ENCODE measurements around the gene SLC25A22.

SLC25A22 gene

DNA sequence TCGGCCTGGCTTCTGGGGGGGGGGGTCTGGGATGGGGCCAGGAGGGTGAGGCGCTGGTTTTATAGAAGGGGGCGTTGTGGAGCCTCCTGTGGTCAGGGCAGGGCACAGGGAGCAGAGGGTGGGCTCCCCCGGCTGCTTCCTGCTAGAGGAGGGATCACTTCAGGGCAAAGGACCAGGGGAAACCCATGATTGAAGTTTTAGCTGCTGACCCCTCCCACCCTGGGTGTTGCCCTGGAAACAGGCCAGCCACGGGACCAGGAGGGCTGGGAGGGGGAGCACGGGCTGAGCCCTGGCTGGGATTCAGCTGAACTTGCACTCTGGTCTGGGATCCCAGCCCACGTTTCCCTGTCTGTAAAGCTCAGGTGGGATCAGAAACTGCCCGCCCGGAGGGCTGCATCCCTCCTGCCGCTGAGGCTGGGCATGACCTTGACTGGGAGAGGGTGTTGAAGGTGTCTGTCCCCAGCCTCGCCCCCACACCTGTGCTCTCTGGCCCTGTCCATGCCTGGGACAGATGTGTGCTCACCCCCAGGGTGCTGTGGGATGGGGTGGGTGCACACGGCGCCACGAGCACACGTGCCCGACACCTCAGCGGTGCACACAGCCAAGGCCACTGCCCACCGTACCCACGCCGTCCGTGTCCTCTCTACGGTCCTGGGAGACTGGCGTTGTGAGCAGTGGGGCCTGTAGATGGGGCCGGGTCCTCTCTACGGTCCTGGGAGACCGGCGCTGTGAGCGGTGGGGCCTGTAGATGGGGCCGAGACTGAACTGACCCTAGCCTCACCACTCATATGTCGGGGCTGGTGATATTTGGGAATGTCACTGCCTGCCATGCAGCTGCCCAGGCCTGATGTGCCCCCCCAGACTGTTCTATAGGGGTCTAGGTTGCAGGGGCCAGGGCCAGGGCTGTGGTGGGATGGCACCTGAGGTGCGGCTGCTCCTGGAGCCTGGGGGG is 46.9 kb upstream of the SLC25A22 start:
- intact Hi-C loops (cut with DNase I; ENCODE audit: low total_unique reads), result loop anchor here (5.0 kb wide), 1 partner anchor 38 kb away; the partner anchor contains the start of genes PIDD1 and RPLP2

DNA sequence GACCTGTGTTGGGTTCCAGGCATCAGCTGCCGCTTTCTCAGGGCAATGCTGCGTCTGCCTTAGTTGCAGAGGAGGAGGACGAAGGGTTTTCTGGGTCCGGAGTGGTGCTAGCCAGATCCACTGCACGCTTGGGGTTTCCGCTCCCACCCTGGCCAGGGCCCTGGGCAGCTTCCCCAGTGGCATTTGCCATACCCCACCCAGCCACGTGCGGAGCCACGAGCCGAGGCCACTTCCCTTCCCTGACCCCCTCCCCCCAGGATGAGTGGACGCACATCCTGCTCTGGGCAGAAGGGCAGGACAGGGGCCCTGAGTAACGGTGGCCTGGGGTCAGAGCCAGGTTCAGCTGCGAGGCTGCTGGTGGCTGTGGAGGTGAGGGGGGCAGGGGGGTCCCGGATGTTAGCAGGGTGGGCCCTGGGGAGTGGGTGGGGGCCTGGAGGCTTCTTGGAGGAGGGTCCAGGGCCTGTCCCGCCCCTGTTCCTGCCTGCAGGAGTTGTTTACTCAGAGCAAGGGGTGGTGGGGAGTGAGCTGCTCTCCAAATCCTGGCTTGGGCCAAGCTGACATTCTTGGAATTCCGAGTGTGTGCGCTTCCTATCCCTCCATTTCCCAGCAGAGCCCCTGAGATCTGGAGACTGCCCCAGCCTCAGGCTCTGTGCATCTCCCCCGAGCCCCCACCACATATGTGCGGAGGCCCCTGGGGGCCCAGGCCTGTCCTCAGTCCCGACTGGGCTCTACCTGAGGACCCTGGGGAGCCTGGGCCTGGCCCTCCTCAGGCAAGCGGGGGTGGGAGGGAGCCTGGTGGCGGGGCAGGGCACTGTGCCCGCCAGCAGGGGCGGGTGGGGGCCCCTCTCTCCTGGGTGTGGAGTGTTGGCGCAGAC is 46.0 kb upstream of the SLC25A22 start:
- peaks cover 4 to 82% (median 67%) of the 10 kb centered on the region in 4 donors for H3K4me1 ChIP-seq
- intact Hi-C loops (cut with DNase I; ENCODE audit: low total_unique reads), result loop anchor here (5.0 kb wide), 1 partner anchor 37 kb away; the partner anchor contains the start of genes PIDD1 and RPLP2
- DNase-seq, result peak; percentile 98

More for the DNA sequence above, 46.9 kb upstream of the SLC25A22 start:
- peak overlapping the region; percentile 88 to 95 for H3K27ac ChIP-seq
- peaks cover 0 to 25% of the 10 kb centered on the region in 2 donors for H3K27me3 ChIP-seq
- TF ChIP-seq, protein P1, sequence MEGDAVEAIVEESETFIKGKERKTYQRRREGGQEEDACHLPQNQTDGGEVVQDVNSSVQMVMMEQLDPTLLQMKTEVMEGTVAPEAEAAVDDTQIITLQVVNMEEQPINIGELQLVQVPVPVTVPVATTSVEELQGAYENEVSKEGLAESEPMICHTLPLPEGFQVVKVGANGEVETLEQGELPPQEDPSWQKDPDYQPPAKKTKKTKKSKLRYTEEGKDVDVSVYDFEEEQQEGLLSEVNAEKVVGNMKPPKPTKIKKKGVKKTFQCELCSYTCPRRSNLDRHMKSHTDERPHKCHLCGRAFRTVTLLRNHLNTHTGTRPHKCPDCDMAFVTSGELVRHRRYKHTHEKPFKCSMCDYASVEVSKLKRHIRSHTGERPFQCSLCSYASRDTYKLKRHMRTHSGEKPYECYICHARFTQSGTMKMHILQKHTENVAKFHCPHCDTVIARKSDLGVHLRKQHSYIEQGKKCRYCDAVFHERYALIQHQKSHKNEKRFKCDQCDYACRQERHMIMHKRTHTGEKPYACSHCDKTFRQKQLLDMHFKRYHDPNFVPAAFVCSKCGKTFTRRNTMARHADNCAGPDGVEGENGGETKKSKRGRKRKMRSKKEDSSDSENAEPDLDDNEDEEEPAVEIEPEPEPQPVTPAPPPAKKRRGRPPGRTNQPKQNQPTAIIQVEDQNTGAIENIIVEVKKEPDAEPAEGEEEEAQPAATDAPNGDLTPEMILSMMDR (IDR thresholded peaks at IDR 0.05), result peak in 1 of 2 experiments; percentile 5
- H3K9me3 ChIP-seq, result no peaks in the 10 kb centered on the region
- H3K4me3 ChIP-seq, result peak overlapping the region; percentile 98
- peak; percentile 96 to 97 for DNase-seq
- peaks cover under 1 to 10% (median 9%) of the 10 kb centered on the region in 3 donors for H3K36me3 ChIP-seq
- H3K4me1 ChIP-seq, result peaks cover 4 to 81% (median 74%) of the 10 kb centered on the region in 4 donors

DNA sequence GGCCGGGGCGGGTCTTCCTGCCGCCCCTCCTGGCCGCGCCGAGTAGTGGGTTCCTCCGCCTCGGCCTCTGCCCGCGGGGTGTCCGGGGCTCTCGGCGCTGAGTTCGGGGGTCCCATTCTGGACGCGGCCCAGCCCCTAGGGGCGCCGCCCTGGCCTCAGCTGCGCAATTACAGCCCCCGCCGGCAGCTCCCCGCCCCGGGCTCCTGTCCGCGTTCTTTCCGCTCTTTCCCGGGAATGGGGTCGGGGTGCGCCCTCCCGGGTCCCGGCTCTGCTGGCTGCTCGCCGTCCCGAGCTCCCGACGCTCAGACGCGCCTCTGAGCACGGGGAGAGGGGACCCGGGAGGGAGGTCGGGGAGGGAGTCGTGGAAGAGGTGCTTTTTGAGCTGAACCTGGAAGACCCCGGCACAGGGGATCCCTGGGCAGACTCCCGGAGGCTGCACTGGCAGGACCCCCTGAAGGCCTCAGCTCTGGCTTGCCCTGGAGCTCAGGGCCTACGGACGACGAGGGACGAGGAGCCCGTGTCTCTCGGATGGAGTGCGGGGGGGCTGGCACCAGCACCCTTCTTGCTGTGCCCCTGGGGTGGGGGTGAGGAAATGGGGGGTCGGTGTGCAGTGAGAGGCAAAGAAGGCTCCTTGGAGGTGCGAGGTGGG is 45.1 kb upstream of the SLC25A22 start:
- Histone ChIP-seq H3K36me3 (peaks cover 18 to 27% (median 26%) of the 10 kb centered on the region in 3 donors), H3K4me3 (peak overlapping the region; percentile 98), H3K27ac (peak overlapping the region; percentile 88 to 95), H3K4me1 (peaks cover 4 to 82% (median 62%) of the 10 kb centered on the region in 4 donors), H3K27me3 (peaks cover 0 to 11% of the 10 kb centered on the region in 2 donors), H3K9me3 (no peaks in the 10 kb centered on the region)
- no peak for DNase-seq
- intact Hi-C loops (cut with DNase I; ENCODE audit: low total_unique reads), result loop anchor here (5.0 kb wide), 1 partner anchor 36 kb away; the partner anchor contains the start of genes PIDD1 and RPLP2
- TF ChIP-seq, protein P1 (IDR thresholded peaks at IDR 0.05), result no peak

More for the DNA sequence above, 46.0 kb upstream of the SLC25A22 start:
- Histone ChIP-seq H3K4me3 (peak overlapping the region; percentile 98), H3K27me3 (peaks cover 0 to 20% of the 10 kb centered on the region in 2 donors), H3K27ac (peak overlapping the region; percentile 88 to 95), H3K9me3 (no peaks in the 10 kb centered on the region), H3K36me3 (peaks cover 10 to 19% (median 18%) of the 10 kb centered on the region in 3 donors)
- TF ChIP-seq, protein P1 (IDR thresholded peaks at IDR 0.05), result peak in 1 of 2 experiments; percentile 12

DNA sequence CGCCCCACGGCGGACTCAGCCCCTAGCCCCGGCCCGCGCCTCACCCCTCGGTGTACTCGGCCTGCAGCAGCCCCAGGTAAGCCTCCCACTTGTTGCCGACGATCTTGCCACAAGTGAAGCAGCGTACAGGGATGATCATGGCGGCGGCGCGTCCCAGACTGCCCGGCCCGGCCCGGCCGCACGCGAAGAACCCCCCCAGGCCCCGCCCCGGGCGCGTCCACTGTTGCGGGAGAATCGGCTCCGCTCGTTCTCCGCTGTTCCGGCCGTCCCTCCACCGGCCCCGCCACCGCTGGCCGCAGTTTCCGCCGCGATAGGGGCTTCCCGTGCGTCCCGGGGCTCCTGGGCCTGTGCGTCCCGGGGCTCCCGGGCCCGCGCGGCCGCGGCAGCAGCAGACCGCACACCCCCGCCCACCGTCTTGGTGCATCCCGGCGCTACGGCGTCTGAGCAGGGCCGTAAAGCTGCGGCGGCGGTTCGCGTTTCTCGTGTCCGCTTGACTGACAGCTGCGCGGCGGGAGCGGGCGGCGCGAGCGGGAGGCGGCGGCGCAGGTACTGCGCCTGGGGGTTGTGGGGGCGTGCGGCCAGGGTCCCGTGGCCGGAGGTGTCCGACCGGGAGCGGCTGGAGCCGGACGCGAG is 44.4 kb upstream of the SLC25A22 start, which contains the start of the genes POLR2L and TSPAN4:
Gene POLR2L (minus strand): TSS at position 160 of the 633 bp plus-strand sequence. CDS start 21 bp downstream, at position 139.
Gene TSPAN4 (plus strand): TSS at position 483 of the 633 bp plus-strand sequence. CDS start 7,453 bp downstream, outside the sequence.
- H3K27me3 ChIP-seq, result peaks cover 0 to 4% of the 10 kb centered on the region in 2 donors
- no peaks in the 10 kb centered on the region for H3K9me3 ChIP-seq
- intact Hi-C loops (cut with DNase I; ENCODE audit: low total_unique reads), result loop anchor here (5.0 kb wide), 1 partner anchor 35 kb away; the partner anchor contains the start of genes PIDD1 and RPLP2
- H3K4me3 ChIP-seq, result peak within 1 kb of the TSS; percentile 98
- peak; percentile 84 to 93 for DNase-seq
- peaks cover 4 to 77% (median 61%) of the 10 kb centered on the region in 4 donors for H3K4me1 ChIP-seq
- TF ChIP-seq, protein P1 (IDR thresholded peaks at IDR 0.05), result peak in 1 of 2 experiments; percentile 18
- peak within 1 kb of the TSS; percentile 88 to 95 for H3K27ac ChIP-seq
- H3K36me3 ChIP-seq, result peaks cover 23 to 35% (median 34%) of the 10 kb centered on the region in 3 donors

All from tibial artery (tissue), 4 donors.